Right lobe of liver (tissue), 6 donors: ENCODE measurements around the gene PPP1R12A. TPM values are rescaled to one million over a fixed set of nuclear protein-coding genes. Genes with fewer than 3 reads are reported as not detected.

Source experiments
- ATAC-seq, 4 donors: fragments of 200-7000 bp; cut with Tn5 transposase; one replicate each; pipeline ENCODE4 v1.9.1; 2020; ENCODE audit warnings: mild to moderate bottlenecking in 4 of 4, moderate library complexity in 4 of 4
- DNase-seq, 3 donors: peaks; one replicate each; pipeline ENCODE4 v3.0.0-alpha.2; 2020
- H3K27ac ChIP-seq, 3 donors: fragments of 200-600 bp; one replicate each; pipeline ENCODE4 v1.8.0; 2022
- H3K27me3 ChIP-seq, 2 donors: fragments of 200-600 bp; one replicate each; pipeline ENCODE4 v1.8.0; 2022
- H3K36me3 ChIP-seq, 4 donors: fragments of 200-600 bp; sonication (generic) in 1 of 4; one replicate each; pipeline versions ENCODE4 v1.5.1 to v1.8.0; 2017 to 2022; ENCODE audit warnings: control low read depth in 1 of 4
- H3K4me1 ChIP-seq, 4 donors: fragments of 200-600 bp; sonication (generic) in 1 of 4; one replicate each; pipeline versions ENCODE4 v1.5.1 to v1.8.0; 2017 to 2022; ENCODE audit warnings: control low read depth in 1 of 4
- H3K4me3 ChIP-seq, 3 donors: fragments of 200-600 bp; one replicate each; pipeline ENCODE4 v1.8.0; 2022
- H3K9me3 ChIP-seq, 4 donors: fragments of 200-600 bp; sonication (generic) in 1 of 4; one replicate each; pipeline versions ENCODE4 v1.5.1 to v1.8.0; 2017 to 2022; ENCODE audit warnings: control low read depth in 1 of 4
- POLR2A ChIP-seq: fragments of 450-650 bp; IDR thresholded peaks from one replicate; pipeline ENCODE4 v1.6.1; 2017; ENCODE audit warnings: antibody characterized with exemption, mild to moderate bottlenecking
- WGBS: methylation state at CpG from one replicate; pipeline ENCODE4 v1.1.6; 2018; ENCODE audit warnings: low coverage, low lambda C conversion rate; ENCODE audit not compliant: insufficient coverage; ENCODE audit errors: missing lambda C conversion rate; 5-methylcytosine and 5-hydroxymethylcytosine counted together
- intact Hi-C, 2 donors: fragments of 100-400 bp; cut with DNase I; formaldehyde crosslinking; loops; one replicate each; pipeline versions ENCODE4 v1.11.2 to v1.14.1; 2022
- total RNA-seq, 6 experiments: library from RNA; depleted of rRNA in 2 of 6; stranded (reverse); fragments of >200 nt in 2 of 6; fragmentation: NEBNext Ultra II Directional in 3 of 6; extraction: Animal tissue kit (Norgen Biotek cat#: 25700) in 3 of 6; gene quantifications; one replicate each; pipeline versions ENCODE4 v1.1.0 to v1.2.4, GENCODE V29; 2016 to 2023
- TF ChIP-seq, protein P1 (sequence below), 4 donors: fragments of 200-600 bp in 3 of 4; fragments of 450-650 bp in 1 of 4; IDR thresholded peaks; one replicate each; pipeline versions ENCODE4 v1.5.1 to v1.8.0; 2016 to 2022; ENCODE audit warnings: antibody characterized with exemption in 4 of 4, mild to moderate bottlenecking in 2 of 4
- donor health status: DM: no; HTN: yes; CAD: no.
- donor health status: DM: no; HTN: no; CAD: no.
- donor health status: DM: no; HTN: no; CAD: no.
- donor health status: DM: no; HTN: yes; CAD: no.
- donor health status: DM: no; HTN: yes; CAD: no.

PPP1R12A gene
- total RNA-seq, 6 experiments from 2014 or later = 13.1 to 21.0 (median 19.2) TPM

DNA sequence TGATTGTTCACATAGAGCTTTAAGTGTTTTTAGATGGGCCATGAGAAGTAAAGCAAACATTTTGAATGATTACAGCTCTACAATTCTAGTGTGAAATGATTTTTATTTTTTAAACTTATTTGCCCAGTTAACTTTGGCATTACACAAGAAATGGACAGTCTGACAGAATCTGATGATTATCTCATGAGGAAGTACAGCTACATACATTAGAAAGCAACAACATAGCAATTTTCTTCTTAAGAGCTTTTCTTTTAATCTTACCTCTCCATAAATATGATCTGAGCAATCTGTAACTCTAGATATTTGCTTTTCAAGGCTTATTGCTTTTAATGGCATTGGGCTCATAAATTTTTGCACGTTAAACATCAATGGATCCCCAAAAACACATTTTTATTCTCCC lies 26.5 kb upstream of the PPP1R12A start:
- intact Hi-C loops = no loop called here
- 57% methylated on average over 1 of the region's 1 CpG for WGBS

GRCh38 chr12:79959484-79959883 lies 24.6 kb upstream of the PPP1R12A start:
- ATAC-seq = no peak
- H3K27me3 ChIP-seq = no peaks in the 10 kb centered on the region
- TF ChIP-seq POLR2A = no peak
- TF ChIP-seq, protein P1, sequence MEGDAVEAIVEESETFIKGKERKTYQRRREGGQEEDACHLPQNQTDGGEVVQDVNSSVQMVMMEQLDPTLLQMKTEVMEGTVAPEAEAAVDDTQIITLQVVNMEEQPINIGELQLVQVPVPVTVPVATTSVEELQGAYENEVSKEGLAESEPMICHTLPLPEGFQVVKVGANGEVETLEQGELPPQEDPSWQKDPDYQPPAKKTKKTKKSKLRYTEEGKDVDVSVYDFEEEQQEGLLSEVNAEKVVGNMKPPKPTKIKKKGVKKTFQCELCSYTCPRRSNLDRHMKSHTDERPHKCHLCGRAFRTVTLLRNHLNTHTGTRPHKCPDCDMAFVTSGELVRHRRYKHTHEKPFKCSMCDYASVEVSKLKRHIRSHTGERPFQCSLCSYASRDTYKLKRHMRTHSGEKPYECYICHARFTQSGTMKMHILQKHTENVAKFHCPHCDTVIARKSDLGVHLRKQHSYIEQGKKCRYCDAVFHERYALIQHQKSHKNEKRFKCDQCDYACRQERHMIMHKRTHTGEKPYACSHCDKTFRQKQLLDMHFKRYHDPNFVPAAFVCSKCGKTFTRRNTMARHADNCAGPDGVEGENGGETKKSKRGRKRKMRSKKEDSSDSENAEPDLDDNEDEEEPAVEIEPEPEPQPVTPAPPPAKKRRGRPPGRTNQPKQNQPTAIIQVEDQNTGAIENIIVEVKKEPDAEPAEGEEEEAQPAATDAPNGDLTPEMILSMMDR (IDR thresholded peaks at IDR 0.05) = no peak
- no peak for DNase-seq
- no peaks in the 10 kb centered on the region for H3K9me3 ChIP-seq
- no peak overlapping the region for H3K4me3 ChIP-seq
- H3K36me3 ChIP-seq = no peaks in the 10 kb centered on the region
- intact Hi-C loops = no loop called here
- no peak overlapping the region for H3K27ac ChIP-seq
- WGBS = 49% methylated on average over 4 of the region's 4 CpGs
- no peaks in the 10 kb centered on the region for H3K4me1 ChIP-seq

More for the DNA sequence above, 26.5 kb upstream of the PPP1R12A start:
- H3K4me1 ChIP-seq = no peaks in the 10 kb centered on the region
- TF ChIP-seq POLR2A = no peak
- TF ChIP-seq, protein P1 (IDR thresholded peaks at IDR 0.05) = no peak
- H3K4me3 ChIP-seq = no peak overlapping the region
- no peak for DNase-seq
- ATAC-seq = no peak
- H3K9me3 ChIP-seq = no peaks in the 10 kb centered on the region
- no peak overlapping the region for H3K27ac ChIP-seq
- H3K36me3 ChIP-seq = no peaks in the 10 kb centered on the region
- H3K27me3 ChIP-seq = no peaks in the 10 kb centered on the region

DNA sequence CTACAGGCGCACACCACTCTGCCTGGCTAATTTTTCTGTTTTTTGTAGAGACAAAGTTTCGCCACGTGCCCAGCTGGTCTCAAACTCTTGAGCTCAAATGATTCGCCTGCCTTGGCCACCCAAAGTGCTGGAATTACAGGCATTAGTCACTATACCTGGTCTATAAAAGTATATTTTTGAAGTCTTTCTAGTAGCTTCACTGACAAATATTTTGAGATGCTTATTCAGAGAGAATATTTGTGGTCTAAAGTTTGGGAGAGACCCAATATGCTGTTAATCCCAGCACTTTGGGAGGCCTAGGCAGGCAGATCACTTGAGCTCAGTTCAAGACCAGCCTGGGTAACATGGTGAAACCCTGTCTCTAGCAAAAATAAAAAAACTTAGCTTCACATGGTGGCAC lies 22.0 kb upstream of the PPP1R12A start:
- Histone ChIP-seq H3K36me3 (no peaks in the 10 kb centered on the region), H3K9me3 (no peaks in the 10 kb centered on the region), H3K27me3 (no peaks in the 10 kb centered on the region), H3K27ac (no peak overlapping the region), H3K4me3 (no peak overlapping the region), H3K4me1 (no peaks in the 10 kb centered on the region)
- DNase-seq = no peak
- TF ChIP-seq, protein P1 (IDR thresholded peaks at IDR 0.05) = no peak
- TF ChIP-seq POLR2A = no peak
- ATAC-seq = no peak
- intact Hi-C loops = no loop called here
- 92% methylated on average over 4 of the region's 4 CpGs for WGBS

DNA sequence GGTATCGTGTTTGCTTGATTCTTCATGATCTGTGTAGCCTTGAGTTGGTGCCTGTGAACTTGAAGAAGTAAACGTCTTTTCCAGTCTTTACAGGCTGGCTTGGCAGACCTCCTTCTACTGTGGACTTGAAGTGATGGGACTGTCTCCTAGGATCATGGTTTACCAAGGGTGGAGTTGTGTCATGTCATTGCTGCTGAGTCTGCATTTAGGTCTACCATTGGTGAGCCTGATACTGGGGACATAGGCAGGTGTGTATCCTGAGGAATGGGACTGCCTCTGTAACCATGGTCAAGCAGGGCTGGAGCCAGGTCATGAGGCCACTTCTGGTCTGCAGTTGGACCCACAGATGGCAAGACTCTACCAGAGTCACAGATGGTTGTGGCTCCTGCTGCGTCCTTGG lies 20.7 kb upstream of the PPP1R12A start:
- Histone ChIP-seq H3K27ac (no peak overlapping the region), H3K9me3 (no peaks in the 10 kb centered on the region), H3K4me3 (no peak overlapping the region), H3K36me3 (no peaks in the 10 kb centered on the region), H3K27me3 (no peaks in the 10 kb centered on the region), H3K4me1 (no peaks in the 10 kb centered on the region)
- TF ChIP-seq POLR2A = no peak
- TF ChIP-seq, protein P1 (IDR thresholded peaks at IDR 0.05) = no peak
- intact Hi-C loops = no loop called here
- ATAC-seq = no peak
- DNase-seq = no peak
- WGBS = 62% methylated on average over 2 of the region's 3 CpGs

DNA sequence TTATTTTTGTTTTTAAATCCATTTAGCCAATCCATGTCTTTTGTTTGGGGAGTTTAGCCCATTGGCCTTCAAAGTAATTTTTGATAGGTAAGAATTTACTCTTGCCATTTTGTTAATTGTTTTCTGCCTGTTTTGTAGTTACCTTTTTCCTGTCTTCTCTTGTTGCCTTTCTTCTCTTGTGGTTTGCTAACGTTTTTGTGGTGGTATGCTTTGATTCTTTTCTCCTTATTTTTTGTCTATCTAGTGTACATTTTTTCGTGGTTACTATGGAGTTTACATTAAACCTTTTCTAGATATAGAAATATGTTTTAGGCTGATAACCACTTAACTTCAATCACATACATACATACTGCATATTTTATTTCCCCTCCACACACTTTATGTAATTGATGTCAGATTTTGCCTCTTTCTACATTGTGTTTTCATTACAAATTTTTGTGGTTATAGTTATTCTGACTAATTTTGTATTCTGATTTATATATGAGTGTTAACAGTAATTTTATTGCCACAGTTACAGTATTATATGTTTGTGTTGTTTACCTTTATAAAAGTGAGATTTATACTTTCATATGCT lies 19.2 kb upstream of the PPP1R12A start:
- 39% methylated on average over 2 of the region's 2 CpGs for WGBS
- H3K27ac ChIP-seq = no peak overlapping the region
- no peaks in the 10 kb centered on the region for H3K27me3 ChIP-seq
- TF ChIP-seq, protein P1 (IDR thresholded peaks at IDR 0.05) = no peak
- TF ChIP-seq POLR2A = no peak
- H3K9me3 ChIP-seq = no peaks in the 10 kb centered on the region
- intact Hi-C loops = no loop called here
- DNase-seq (no peak), ATAC-seq (no peak)
- H3K4me1 ChIP-seq = no peaks in the 10 kb centered on the region
- H3K36me3 ChIP-seq = no peaks in the 10 kb centered on the region
- no peak overlapping the region for H3K4me3 ChIP-seq
